Endothelial cell of umbilical vein (primary cell): ENCODE results near the gene AUH. TPM values are rescaled to one million over a fixed set of nuclear protein-coding genes. Genes with fewer than 3 reads are reported as not detected.

Experiments
- BruUV-seq: library from RNA; stranded (reverse); fragments of 400-500 nt; replicated peaks from 2 replicates; lab custom pipeline; 2021; lab: Mats Ljungman, UMichigan
- CTCF ChIA-PET: fragments of 300-600, 350-600 bp; sonication (Branson Sonifier 250); formaldehyde crosslinking; loops from one replicate; lab custom pipeline; 2021; ENCODE audit warnings: antibody characterized with exemption, inconsistent platforms; lab: Charles Lee
- POLR2A ChIA-PET: fragments of 300-600, 350-600 bp; sonication (Branson Sonifier 250); formaldehyde crosslinking; loops from one replicate; lab custom pipeline; 2021; ENCODE audit warnings: antibody characterized with exemption, inconsistent platforms; lab: Charles Lee
- DNase-seq: peaks from one replicate; pipeline ENCODE4 v3.0.0-alpha.2; 2011; ENCODE audit warnings: low read depth, low spot score
- FAIRE-seq: peaks from 2 replicates; lab custom pipeline; 2011; peaks lifted over from hg19 to GRCh38; lab: Jason Lieb, UNC
- H2AFZ ChIP-seq: 2 replicates; pipeline ENCODE4 v1.6.0; 2012; ENCODE audit warnings: low read depth, low read length, control low read depth, inconsistent platforms
- H3K27ac ChIP-seq: 2 replicates; pipeline ENCODE4 v1.5.1; 2011; ENCODE audit warnings: low read depth, mild to moderate bottlenecking, control low read depth, low read length, moderate library complexity; ENCODE audit not compliant: insufficient read depth
- H3K27me3 ChIP-seq, 2 experiments: 2 replicates each; pipeline versions ENCODE4 v1.6.0 to v1.6.1; 2011; ENCODE audit warnings: low read length in 2 of 2, mixed read lengths in 1 of 2; ENCODE audit not compliant: control insufficient read depth in 2 of 2, insufficient read depth in 2 of 2
- H3K36me3 ChIP-seq, 2 experiments: 2 replicates in 1 of 2; 3 replicates in 1 of 2; pipeline ENCODE4 v1.5.1; 2011; ENCODE audit warnings: low read length in 2 of 2, mild to moderate bottlenecking in 1 of 2, moderate library complexity in 1 of 2; ENCODE audit not compliant: control insufficient read depth in 2 of 2, insufficient read depth in 2 of 2; ENCODE audit errors: extremely low read depth in 1 of 2
- H3K4me1 ChIP-seq: 3 replicates; pipeline ENCODE4 v1.5.1; 2011; ENCODE audit warnings: mild to moderate bottlenecking, low read length; ENCODE audit not compliant: control insufficient read depth, insufficient read depth; ENCODE audit errors: extremely low read depth
- H3K4me2 ChIP-seq: 2 replicates; pipeline ENCODE4 v1.6.1; 2011; ENCODE audit warnings: low read length, control low read depth, mixed read lengths; ENCODE audit not compliant: insufficient read depth
- H3K4me3 ChIP-seq, 3 experiments: fragments of 200-600 bp in 1 of 3; sonication (generic), shearing (Covaris generic) in 1 of 3; replicated peaks in 1 of 3; 2 replicates each; pipeline ENCODE4 v1.5.1; 2011 to 2016; ENCODE audit warnings: control low read depth in 3 of 3, low read length in 3 of 3, mild to moderate bottlenecking in 2 of 3, inconsistent platforms in 1 of 3, low read depth in 1 of 3, moderate library complexity in 1 of 3; ENCODE audit not compliant: insufficient read depth in 1 of 3
- H3K79me2 ChIP-seq: 2 replicates; pipeline ENCODE4 v1.6.0; 2012; ENCODE audit warnings: low read length, inconsistent platforms; ENCODE audit not compliant: control insufficient read depth, insufficient read depth
- H3K9ac ChIP-seq: replicated peaks from 2 replicates; pipeline ENCODE3; 2011; ENCODE audit warnings: low read length, control low read depth; ENCODE audit not compliant: insufficient read depth; ENCODE audit errors: extremely low read depth
- H3K9me1 ChIP-seq: replicated peaks from 3 replicates; pipeline ENCODE4 v1.6.0; 2011; ENCODE audit warnings: mild to moderate bottlenecking, low read length; ENCODE audit not compliant: control insufficient read depth, insufficient read depth; ENCODE audit errors: extremely low read depth
- H3K9me3 ChIP-seq: replicated peaks from 2 replicates; pipeline ENCODE4 v1.5.1; 2012; ENCODE audit warnings: low read length, inconsistent platforms; ENCODE audit not compliant: control insufficient read depth, insufficient read depth
- H4K20me1 ChIP-seq: replicated peaks from 2 replicates; pipeline ENCODE3; 2011; ENCODE audit warnings: mild to moderate bottlenecking, low read length; ENCODE audit not compliant: control insufficient read depth, insufficient read depth; ENCODE audit errors: extremely low read depth
- CTCF ChIP-seq, 2 donors: IDR thresholded peaks; 1 replicate in 1 of 2; 2 replicates in 1 of 2; pipeline ENCODE4 v1.5.1; 2011; ENCODE audit warnings: low read length in 2 of 2, mild to moderate bottlenecking in 2 of 2, moderate library complexity in 2 of 2, control low read depth in 1 of 2, inconsistent platforms in 1 of 2, low read depth in 1 of 2; ENCODE audit not compliant: insufficient read depth in 1 of 2; ENCODE audit errors: extremely low read depth in 1 of 2
- EZH2 ChIP-seq: IDR thresholded peaks from 2 replicates; pipeline ENCODE4 v1.6.1; 2012; ENCODE audit warnings: borderline replicate concordance, low read depth, mild to moderate bottlenecking, moderate library complexity, low read length, inconsistent platforms; ENCODE audit not compliant: severe bottlenecking
- FOS ChIP-seq: IDR thresholded peaks from 2 replicates; pipeline ENCODE4 v1.6.1; 2011; ENCODE audit warnings: mild to moderate bottlenecking, low read length, moderate library complexity, borderline replicate concordance; ENCODE audit not compliant: insufficient read depth
- GATA2 ChIP-seq: IDR thresholded peaks from 2 replicates; pipeline ENCODE4 v1.7.0; 2011; ENCODE audit warnings: low read depth, mild to moderate bottlenecking, moderate library complexity, mixed read lengths, low read length; ENCODE audit not compliant: insufficient read length, insufficient read depth
- JUN ChIP-seq: IDR thresholded peaks from 2 replicates; pipeline ENCODE4 v1.6.1; 2011; ENCODE audit warnings: borderline replicate concordance, low read depth; ENCODE audit not compliant: insufficient read length, insufficient read depth
- MAX ChIP-seq: IDR thresholded peaks from 2 replicates; pipeline ENCODE4 v1.6.1; 2011; ENCODE audit not compliant: insufficient read depth, insufficient read length
- MYC ChIP-seq: IDR thresholded peaks from one replicate; pipeline ENCODE4 v1.6.1; 2011; ENCODE audit warnings: mild to moderate bottlenecking, low read depth, low read length
- POLR2A ChIP-seq: IDR thresholded peaks from 2 replicates; pipeline ENCODE4 v1.6.1; 2012; ENCODE audit warnings: low read depth, mild to moderate bottlenecking, control low read depth, low read length
- POLR2AphosphoS5 ChIP-seq: IDR thresholded peaks from 2 replicates; pipeline ENCODE4 v1.6.1; 2012; ENCODE audit warnings: low read depth, mild to moderate bottlenecking, control low read depth, low read length, moderate library complexity; ENCODE audit not compliant: insufficient read depth
- dilution Hi-C: fragments of 300-500 bp; cut with MboI; formaldehyde crosslinking; loops from one replicate; pipeline ENCODE4 v1.15.0; 2019; ENCODE audit warnings: low sequenced_read_pairs; ENCODE audit not compliant: extremely low pct_ligation_motif_present
- intact Hi-C: fragments of 100-400 bp; cut with micrococcal nuclease; formaldehyde crosslinking; loops from one replicate; pipeline ENCODE4 v1.10.0; 2022
- polyA plus RNA-seq, 4 experiments: library from polyadenylated mRNA; depleted of rRNA in 3 of 4; stranded (reverse) in 3 of 4; unstranded in 1 of 4; fragments of >200 nt; gene quantifications; 2 replicates each; pipeline versions ENCODE4 v1.2.1 to v1.2.3, GENCODE V29; 2011 to 2012; ENCODE audit warnings: missing spikeins in 1 of 4
- total RNA-seq: library from RNA; stranded (reverse); gene quantifications from 2 replicates; pipeline ENCODE4 v1.2.3, GENCODE V29; 2021

The AUH gene
- total and polyA plus RNA-seq, 2 donors (not counting 3 experiments of a cell fraction or from before 2014, with no cell fraction given) = 2.3 to 9.2 TPM

GRCh38 chr9:91384954-91385353 lies 23.2 kb upstream of the AUH start:
- H3K36me3 ChIP-seq = no peaks in the 10 kb centered on the region
- H3K4me2 ChIP-seq = no peak overlapping the region
- H3K79me2 ChIP-seq = no peaks in the 10 kb centered on the region
- no peak overlapping the region for H2AFZ ChIP-seq
- intact Hi-C loops (no loop called here), dilution Hi-C loops (no loop called here)
- CTCF ChIA-PET = interaction anchor here (1.2 kb wide), 1 partner anchor 28 kb away, joined by 4 read pairs; no protein-coding TSS in a partner anchor
- TF ChIP-seq GATA2 (no peak), JUN (no peak), POLR2AphosphoS5 (no peak), CTCF (IDR thresholded peaks at IDR 0.05; ENCODE audit: extremely low read depth in 1 of 2, insufficient read depth in 1 of 2, low read depth in 1 of 2, low read length in 2 of 2) (no peak), FOS (no peak), EZH2 (no peak), MAX (no peak), MYC (no peak), POLR2A (no peak)
- H3K9me1 ChIP-seq = no peaks in the 10 kb centered on the region
- H3K4me3 ChIP-seq = no peak overlapping the region
- H3K4me1 ChIP-seq = no peaks in the 10 kb centered on the region
- no peaks in the 10 kb centered on the region for H3K9me3 ChIP-seq
- H4K20me1 ChIP-seq = no peaks in the 10 kb centered on the region
- H3K27me3 ChIP-seq = no peaks in the 10 kb centered on the region
- H3K9ac ChIP-seq = no peak overlapping the region
- DNase-seq = no peak
- POLR2A ChIA-PET = no interaction called here
- FAIRE-seq = no peak
- no peak overlapping the region for H3K27ac ChIP-seq
- no TSS peak for BruUV-seq
